ENCODE data around the gene TBXAS1. TPM values are rescaled to one million over a fixed set of nuclear protein-coding genes. Genes with fewer than 3 reads are reported as not detected.

The TBXAS1 gene
- total and polyA plus RNA-seq, 2 experiments from 2014 or later: 1.3 TPM; not detected in 1

- DNase-seq (ENCODE audit: low spot score): no peak
- H3K27ac ChIP-seq (ENCODE audit: low read depth): no peak overlapping the region
These were observed 216.6 kb downstream of the TBXAS1 start for GRCh38 chr7:140045697-140046096.

DNA sequence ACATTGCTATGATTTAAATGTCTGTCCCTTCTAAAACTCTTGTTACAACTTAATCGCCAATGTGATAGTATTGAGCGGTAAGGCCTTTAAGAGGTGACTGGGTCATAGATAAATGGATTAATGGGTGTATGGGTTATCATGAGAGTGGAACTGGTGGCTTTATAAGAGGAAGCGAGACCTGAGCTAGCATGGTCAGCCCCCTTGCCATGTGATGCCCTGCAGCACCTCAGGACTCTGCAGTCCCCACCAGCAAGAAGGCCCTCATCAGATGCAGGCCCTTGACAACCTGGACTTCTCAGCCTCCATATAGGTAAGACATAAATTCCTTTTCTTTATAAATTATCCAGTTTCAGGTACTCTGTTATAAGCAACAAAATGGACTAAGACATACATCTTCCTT is 218.1 kb downstream of the TBXAS1 start:
- H3K79me2 ChIP-seq (replicated peaks; ENCODE audit: insufficient read depth): no peaks in the 10 kb centered on the region
- H3K27ac ChIP-seq (ENCODE audit: low read depth): no peak overlapping the region
- H3F3A ChIP-seq (replicated peaks; ENCODE audit: low read depth): no peaks in the 10 kb centered on the region
- H3K4me2 ChIP-seq: no peak overlapping the region
- H2AFZ ChIP-seq: no peak overlapping the region
- Mint-ChIP-seq H3K4me1 (no peaks in the 10 kb centered on the region), H3K36me3 (ENCODE audit: low read depth) (no peaks in the 10 kb centered on the region), H3K27ac (no peak overlapping the region), H3K9me3 (no peaks in the 10 kb centered on the region), H3K27me3 (ENCODE audit: insufficient read depth, low read depth, poor library complexity) (peaks cover 2% of the 10 kb centered on the region), H3K4me3 (no peak overlapping the region)
- H3K27me3 ChIP-seq (ENCODE audit: insufficient read depth): no peaks in the 10 kb centered on the region
- DNase-seq (ENCODE audit: low spot score): no peak
- no peaks in the 10 kb centered on the region for H3K9me2 ChIP-seq (ENCODE audit: insufficient read depth)
- TF ChIP-seq POLR2AphosphoS5 (IDR thresholded peaks at IDR 0.05; ENCODE audit: low read depth) (no peak), CTCF (conservative IDR thresholded peaks at IDR 0.05; ENCODE audit: low read depth in 2 of 2) (no peak), STAT1 (IDR thresholded peaks at IDR 0.05; ENCODE audit: unreplicated experiment) (no peak), CREB1 (CRISPR knock-in tag; IDR thresholded peaks at IDR 0.05; ENCODE audit: low read depth) (no peak), EZH2phosphoT487 (IDR thresholded peaks at IDR 0.05; ENCODE audit: unreplicated experiment) (no peak), ZNF114 (CRISPR knock-in tag; IDR thresholded peaks at IDR 0.05) (no peak), ETS1 (IDR thresholded peaks at IDR 0.05) (no peak), JUNB (IDR thresholded peaks at IDR 0.05; ENCODE audit: unreplicated experiment) (no peak), NANOG (IDR thresholded peaks at IDR 0.05; ENCODE audit: borderline replicate concordance) (no peak), EZH2 (IDR thresholded peaks at IDR 0.05; ENCODE audit: low read depth, unreplicated experiment) (no peak), ZNF331 (CRISPR knock-in tag; IDR thresholded peaks at IDR 0.05; ENCODE audit: low read depth) (no peak)
- TF ChIP-seq, protein P1, sequence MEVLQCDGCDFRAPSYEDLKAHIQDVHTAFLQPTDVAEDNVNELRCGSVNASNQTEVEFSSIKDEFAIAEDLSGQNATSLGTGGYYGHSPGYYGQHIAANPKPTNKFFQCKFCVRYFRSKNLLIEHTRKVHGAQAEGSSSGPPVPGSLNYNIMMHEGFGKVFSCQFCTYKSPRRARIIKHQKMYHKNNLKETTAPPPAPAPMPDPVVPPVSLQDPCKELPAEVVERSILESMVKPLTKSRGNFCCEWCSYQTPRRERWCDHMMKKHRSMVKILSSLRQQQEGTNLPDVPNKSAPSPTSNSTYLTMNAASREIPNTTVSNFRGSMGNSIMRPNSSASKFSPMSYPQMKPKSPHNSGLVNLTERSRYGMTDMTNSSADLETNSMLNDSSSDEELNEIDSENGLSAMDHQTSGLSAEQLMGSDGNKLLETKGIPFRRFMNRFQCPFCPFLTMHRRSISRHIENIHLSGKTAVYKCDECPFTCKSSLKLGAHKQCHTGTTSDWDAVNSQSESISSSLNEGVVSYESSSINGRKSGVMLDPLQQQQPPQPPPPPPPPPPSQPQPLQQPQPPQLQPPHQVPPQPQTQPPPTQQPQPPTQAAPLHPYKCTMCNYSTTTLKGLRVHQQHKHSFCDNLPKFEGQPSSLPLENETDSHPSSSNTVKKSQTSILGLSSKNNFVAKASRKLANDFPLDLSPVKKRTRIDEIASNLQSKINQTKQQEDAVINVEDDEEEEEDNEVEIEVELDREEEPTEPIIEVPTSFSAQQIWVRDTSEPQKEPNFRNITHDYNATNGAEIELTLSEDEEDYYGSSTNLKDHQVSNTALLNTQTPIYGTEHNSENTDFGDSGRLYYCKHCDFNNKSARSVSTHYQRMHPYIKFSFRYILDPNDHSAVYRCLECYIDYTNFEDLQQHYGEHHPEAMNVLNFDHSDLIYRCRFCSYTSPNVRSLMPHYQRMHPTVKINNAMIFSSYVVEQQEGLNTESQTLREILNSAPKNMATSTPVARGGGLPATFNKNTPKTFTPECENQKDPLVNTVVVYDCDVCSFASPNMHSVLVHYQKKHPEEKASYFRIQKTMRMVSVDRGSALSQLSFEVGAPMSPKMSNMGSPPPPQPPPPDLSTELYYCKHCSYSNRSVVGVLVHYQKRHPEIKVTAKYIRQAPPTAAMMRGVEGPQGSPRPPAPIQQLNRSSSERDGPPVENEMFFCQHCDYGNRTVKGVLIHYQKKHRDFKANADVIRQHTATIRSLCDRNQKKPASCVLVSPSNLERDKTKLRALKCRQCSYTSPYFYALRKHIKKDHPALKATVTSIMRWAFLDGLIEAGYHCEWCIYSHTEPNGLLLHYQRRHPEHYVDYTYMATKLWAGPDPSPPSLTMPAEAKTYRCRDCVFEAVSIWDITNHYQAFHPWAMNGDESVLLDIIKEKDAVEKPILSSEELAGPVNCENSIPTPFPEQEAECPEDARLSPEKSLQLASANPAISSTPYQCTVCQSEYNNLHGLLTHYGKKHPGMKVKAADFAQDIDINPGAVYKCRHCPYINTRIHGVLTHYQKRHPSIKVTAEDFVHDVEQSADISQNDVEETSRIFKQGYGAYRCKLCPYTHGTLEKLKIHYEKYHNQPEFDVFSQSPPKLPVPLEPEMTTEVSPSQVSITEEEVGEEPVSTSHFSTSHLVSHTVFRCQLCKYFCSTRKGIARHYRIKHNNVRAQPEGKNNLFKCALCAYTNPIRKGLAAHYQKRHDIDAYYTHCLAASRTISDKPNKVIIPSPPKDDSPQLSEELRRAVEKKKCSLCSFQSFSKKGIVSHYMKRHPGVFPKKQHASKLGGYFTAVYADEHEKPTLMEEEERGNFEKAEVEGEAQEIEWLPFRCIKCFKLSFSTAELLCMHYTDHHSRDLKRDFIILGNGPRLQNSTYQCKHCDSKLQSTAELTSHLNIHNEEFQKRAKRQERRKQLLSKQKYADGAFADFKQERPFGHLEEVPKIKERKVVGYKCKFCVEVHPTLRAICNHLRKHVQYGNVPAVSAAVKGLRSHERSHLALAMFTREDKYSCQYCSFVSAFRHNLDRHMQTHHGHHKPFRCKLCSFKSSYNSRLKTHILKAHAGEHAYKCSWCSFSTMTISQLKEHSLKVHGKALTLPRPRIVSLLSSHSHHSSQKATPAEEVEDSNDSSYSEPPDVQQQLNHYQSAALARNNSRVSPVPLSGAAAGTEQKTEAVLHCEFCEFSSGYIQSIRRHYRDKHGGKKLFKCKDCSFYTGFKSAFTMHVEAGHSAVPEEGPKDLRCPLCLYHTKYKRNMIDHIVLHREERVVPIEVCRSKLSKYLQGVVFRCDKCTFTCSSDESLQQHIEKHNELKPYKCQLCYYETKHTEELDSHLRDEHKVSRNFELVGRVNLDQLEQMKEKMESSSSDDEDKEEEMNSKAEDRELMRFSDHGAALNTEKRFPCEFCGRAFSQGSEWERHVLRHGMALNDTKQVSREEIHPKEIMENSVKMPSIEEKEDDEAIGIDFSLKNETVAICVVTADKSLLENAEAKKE (CRISPR knock-in tag; IDR thresholded peaks at IDR 0.05): no peak
- no peak overlapping the region for H3K4me3 ChIP-seq
- H3K36me3 ChIP-seq (ENCODE audit: insufficient read depth): no peaks in the 10 kb centered on the region; the same call in 1 of the 2 replicates
- no peaks in the 10 kb centered on the region for H3K4me1 ChIP-seq (ENCODE audit: insufficient read depth)
- no peaks in the 10 kb centered on the region for H4K20me1 ChIP-seq (replicated peaks; ENCODE audit: insufficient read depth)
- ATAC-seq: no peak

More at GRCh38 chr7:140045697-140046096, 216.6 kb downstream of the TBXAS1 start:
- no peaks in the 10 kb centered on the region for H4K20me1 ChIP-seq (replicated peaks; ENCODE audit: insufficient read depth)
- no peaks in the 10 kb centered on the region; the same call in 1 of the 2 replicates for H3K36me3 ChIP-seq (ENCODE audit: insufficient read depth)
- no peaks in the 10 kb centered on the region for H3K9me2 ChIP-seq (ENCODE audit: insufficient read depth)
- ATAC-seq: no peak
- H3K27ac Mint-ChIP-seq: no peak overlapping the region
- H3K4me1 ChIP-seq (ENCODE audit: insufficient read depth): no peaks in the 10 kb centered on the region
- H3K9me3 Mint-ChIP-seq: no peaks in the 10 kb centered on the region
- H3K4me2 ChIP-seq: no peak overlapping the region
- H2AFZ ChIP-seq: no peak overlapping the region
- H3F3A ChIP-seq (replicated peaks; ENCODE audit: low read depth): no peaks in the 10 kb centered on the region
- peaks cover 2% of the 10 kb centered on the region for H3K27me3 Mint-ChIP-seq (ENCODE audit: insufficient read depth, low read depth, poor library complexity)
- H3K4me1 Mint-ChIP-seq: no peaks in the 10 kb centered on the region
- H3K27me3 ChIP-seq (ENCODE audit: insufficient read depth): no peaks in the 10 kb centered on the region
- H3K4me3 ChIP-seq: no peak overlapping the region
- no peak overlapping the region for H3K4me3 Mint-ChIP-seq
- H3K79me2 ChIP-seq (replicated peaks; ENCODE audit: insufficient read depth): no peaks in the 10 kb centered on the region
- no peaks in the 10 kb centered on the region for H3K36me3 Mint-ChIP-seq (ENCODE audit: low read depth)
- no peak for TF ChIP-seq CREB1 (CRISPR knock-in tag; IDR thresholded peaks at IDR 0.05; ENCODE audit: low read depth)
- TF ChIP-seq ZNF114 (CRISPR knock-in tag; IDR thresholded peaks at IDR 0.05): no peak
